ENCODE measurements around the gene WNT6. TPM values are rescaled to one million over a fixed set of nuclear protein-coding genes. Genes with fewer than 3 reads are reported as not detected.

The WNT6 gene
- polyA plus RNA-seq, 6 donors from 2014 or later = 0.44 to 0.79 (median 0.57) TPM; not detected in 2

GRCh38 chr2:218865999-218866398, 6.4 kb downstream of the WNT6 start:
- Mint-ChIP-seq H3K27ac (no peak overlapping the region), H3K36me3 (no peaks in the 10 kb centered on the region), H3K4me1 (peaks cover 7 to 15% (median 8%) of the 10 kb centered on the region in 3 donors), H3K27me3 (peaks cover 61 to 83% (median 62%) of the 10 kb centered on the region in 3 donors), H3K4me3 (peak overlapping the region in 1 of 8 donors; percentile 76), H3K9me3 (no peaks in the 10 kb centered on the region)
- no peak for ATAC-seq (ENCODE audit: low read depth in 2 of 2)
- DNase-seq = no peak

GRCh38 chr2:218867900-218868299, 8.3 kb downstream of the WNT6 start:
- ATAC-seq (ENCODE audit: low read depth in 2 of 2) (no peak), DNase-seq (no peak)
- Mint-ChIP-seq H3K4me1 (peaks cover 15 to 22% (median 21%) of the 10 kb centered on the region in 3 donors), H3K36me3 (no peaks in the 10 kb centered on the region), H3K4me3 (no peak overlapping the region), H3K27ac (peak overlapping the region in 1 of 6 donors; percentile 76), H3K9me3 (no peaks in the 10 kb centered on the region), H3K27me3 (peaks cover 59 to 83% (median 59%) of the 10 kb centered on the region in 3 donors)

GRCh38 chr2:218869064-218869463, 9.5 kb downstream of the WNT6 start:
- peak overlapping the region in 1 of 6 donors; percentile 68 for H3K27ac Mint-ChIP-seq
- peak overlapping the region in 2 of 8 donors; percentile 64 to 85 for H3K4me3 Mint-ChIP-seq
- ATAC-seq (ENCODE audit: low read depth in 2 of 2) (no peak), DNase-seq (no peak)
- H3K4me1 Mint-ChIP-seq = peaks cover 20 to 30% (median 25%) of the 10 kb centered on the region in 3 donors
- H3K36me3 Mint-ChIP-seq = no peaks in the 10 kb centered on the region
- H3K9me3 Mint-ChIP-seq = no peaks in the 10 kb centered on the region
- peaks cover 48 to 78% (median 53%) of the 10 kb centered on the region in 3 donors for H3K27me3 Mint-ChIP-seq

GRCh38 chr2:218870984-218871344, 11.4 kb downstream of the WNT6 start:
- H3K27ac Mint-ChIP-seq = peak overlapping the region in 2 of 6 donors; percentile 20 to 49
- peaks cover 23 to 30% (median 29%) of the 10 kb centered on the region in 3 donors for H3K4me1 Mint-ChIP-seq
- ATAC-seq (ENCODE audit: low read depth in 2 of 2) = peak in 1 of 2 donors; percentile 5
- peaks cover 41 to 59% (median 57%) of the 10 kb centered on the region in 3 donors for H3K27me3 Mint-ChIP-seq
- DNase-seq = no peak
- no peaks in the 10 kb centered on the region for H3K9me3 Mint-ChIP-seq
- peak overlapping the region; percentile 76 to 93 (median 86) for H3K4me3 Mint-ChIP-seq
- no peaks in the 10 kb centered on the region for H3K36me3 Mint-ChIP-seq

GRCh38 chr2:218871345-218872302, 12.0 kb downstream of the WNT6 start:
- peaks cover 35 to 57% (median 57%) of the 10 kb centered on the region in 3 donors for H3K27me3 Mint-ChIP-seq
- DNase-seq (no peak), ATAC-seq (ENCODE audit: low read depth in 2 of 2) (peak; percentile 49 to 52)
- no peaks in the 10 kb centered on the region for H3K9me3 Mint-ChIP-seq
- peaks cover 25 to 31% (median 31%) of the 10 kb centered on the region in 3 donors for H3K4me1 Mint-ChIP-seq
- no peaks in the 10 kb centered on the region for H3K36me3 Mint-ChIP-seq
- peak overlapping the region; percentile 1 to 91 (median 78) for H3K27ac Mint-ChIP-seq
- H3K4me3 Mint-ChIP-seq = peak overlapping the region; percentile 76 to 95 (median 92)

GRCh38 chr2:218872645-218873358, 13.2 kb downstream of the WNT6 start:
- Mint-ChIP-seq H3K9me3 (no peaks in the 10 kb centered on the region), H3K27ac (peak overlapping the region in 3 of 6 donors; percentile 42 to 96 (median 81)), H3K4me3 (peak overlapping the region; percentile 76 to 94 (median 88)), H3K4me1 (peaks cover 31 to 42% (median 40%) of the 10 kb centered on the region in 3 donors), H3K27me3 (peaks cover 27 to 51% (median 50%) of the 10 kb centered on the region in 3 donors), H3K36me3 (no peaks in the 10 kb centered on the region)
- DNase-seq = no peak
- ATAC-seq (ENCODE audit: low read depth in 2 of 2) = no peak

- H3K4me3 Mint-ChIP-seq = peak overlapping the region; percentile 76 to 93 (median 87)
Measured at GRCh38 chr2:218873359-218874194, 14.0 kb downstream of the WNT6 start.

GRCh38 chr2:218875692-218876246, 16.2 kb downstream of the WNT6 start:
- Mint-ChIP-seq H3K9me3 (no peaks in the 10 kb centered on the region), H3K36me3 (no peaks in the 10 kb centered on the region), H3K27me3 (peaks cover 27 to 32% (median 29%) of the 10 kb centered on the region in 3 donors), H3K27ac (peak overlapping the region in 2 of 6 donors; percentile 15 to 36), H3K4me3 (no peak overlapping the region), H3K4me1 (peaks cover 43 to 52% (median 49%) of the 10 kb centered on the region in 3 donors)
- DNase-seq (no peak), ATAC-seq (ENCODE audit: low read depth in 2 of 2) (no peak)

More at GRCh38 chr2:218873359-218874194, 14.0 kb downstream of the WNT6 start:
- peaks cover 31 to 42% (median 40%) of the 10 kb centered on the region in 3 donors for H3K4me1 Mint-ChIP-seq
- H3K9me3 Mint-ChIP-seq = no peaks in the 10 kb centered on the region
- H3K36me3 Mint-ChIP-seq = no peaks in the 10 kb centered on the region
- ATAC-seq (ENCODE audit: low read depth in 2 of 2) (peak; percentile 59 to 67), DNase-seq (no peak)
- peak overlapping the region in 1 of 6 donors; percentile 96 for H3K27ac Mint-ChIP-seq
- H3K27me3 Mint-ChIP-seq = peaks cover 27 to 44% (median 42%) of the 10 kb centered on the region in 3 donors

GRCh38 chr2:218876562-218877219, 17.1 kb downstream of the WNT6 start:
- H3K4me1 Mint-ChIP-seq = peaks cover 49 to 58% (median 52%) of the 10 kb centered on the region in 3 donors
- H3K36me3 Mint-ChIP-seq = no peaks in the 10 kb centered on the region
- peak overlapping the region; percentile 0 to 92 (median 56) for H3K27ac Mint-ChIP-seq
- DNase-seq = peak; percentile 77
- H3K9me3 Mint-ChIP-seq = no peaks in the 10 kb centered on the region
- no peak for ATAC-seq (ENCODE audit: low read depth in 2 of 2)
- H3K4me3 Mint-ChIP-seq = peak overlapping the region in 2 of 8 donors; percentile 14 to 69
- H3K27me3 Mint-ChIP-seq = peaks cover 23 to 27% (median 25%) of the 10 kb centered on the region in 3 donors

- Mint-ChIP-seq H3K36me3 (no peaks in the 10 kb centered on the region), H3K9me3 (no peaks in the 10 kb centered on the region), H3K27me3 (peaks cover 17 to 21% (median 19%) of the 10 kb centered on the region in 3 donors), H3K4me1 (peaks cover 48 to 58% (median 52%) of the 10 kb centered on the region in 3 donors), H3K4me3 (peak overlapping the region in 3 of 8 donors; percentile 29 to 69 (median 32)), H3K27ac (peak overlapping the region in 3 of 6 donors; percentile 44 to 92 (median 74))
- ATAC-seq (ENCODE audit: low read depth in 2 of 2) (no peak), DNase-seq (no peak)
Measured at GRCh38 chr2:218877331-218877730, 17.7 kb downstream of the WNT6 start.

GRCh38 chr2:218877891-218878290, 18.3 kb downstream of the WNT6 start:
- no peak for ATAC-seq (ENCODE audit: low read depth in 2 of 2)
- peaks cover 11 to 18% (median 15%) of the 10 kb centered on the region in 3 donors for H3K27me3 Mint-ChIP-seq
- H3K27ac Mint-ChIP-seq = peak overlapping the region in 1 of 6 donors; percentile 60
- peaks cover 48 to 58% (median 52%) of the 10 kb centered on the region in 3 donors for H3K4me1 Mint-ChIP-seq
- no peaks in the 10 kb centered on the region for H3K9me3 Mint-ChIP-seq
- H3K4me3 Mint-ChIP-seq = no peak overlapping the region
- DNase-seq = no peak
- H3K36me3 Mint-ChIP-seq = no peaks in the 10 kb centered on the region

- Mint-ChIP-seq H3K9me3 (no peaks in the 10 kb centered on the region), H3K4me3 (peak overlapping the region in 2 of 8 donors; percentile 25), H3K27ac (peak overlapping the region; percentile 24 to 96 (median 54)), H3K36me3 (no peaks in the 10 kb centered on the region), H3K27me3 (peaks cover 6 to 18% (median 9%) of the 10 kb centered on the region in 3 donors), H3K4me1 (peaks cover 47 to 58% (median 52%) of the 10 kb centered on the region in 3 donors)
- no peak for DNase-seq
- ATAC-seq (ENCODE audit: low read depth in 2 of 2) = no peak
Measured at GRCh38 chr2:218878486-218878885, 18.9 kb downstream of the WNT6 start.

All from naive B cell (primary cell).